Measurements from ENCODE around the gene TASOR.

TASOR gene

GRCh38 chr3:56654460-56654859, 28.6 kb downstream of the TASOR start:
- H2AFZ ChIP-seq (ENCODE audit: low read depth, low read length), result no peak overlapping the region

GRCh38 chr3:56645407-56645806, 37.7 kb downstream of the TASOR start:
- no peak overlapping the region for H3K4ac ChIP-seq (ENCODE audit: low read depth in 1 of 2, low read length in 2 of 2)
- no peak overlapping the region for H2BK15ac ChIP-seq (ENCODE audit: low read depth, poor library complexity, severe bottlenecking)
- H3K36me3 ChIP-seq (ENCODE audit: control insufficient read depth in 1 of 2, insufficient read depth in 2 of 2, low read depth in 1 of 2, low read length in 2 of 2), result peaks cover 9 to 92% of the 10 kb centered on the region in 2 experiments

More at GRCh38 chr3:56654460-56654859, 28.6 kb downstream of the TASOR start:
- Histone ChIP-seq H2BK15ac (ENCODE audit: low read depth, poor library complexity, severe bottlenecking) (no peak overlapping the region), H2BK5ac (ENCODE audit: low read depth, low read length, poor library complexity, severe bottlenecking) (no peak overlapping the region), H3K4me3 (ENCODE audit: insufficient read depth in 1 of 2, low read depth in 1 of 2, low read length in 2 of 2) (no peak overlapping the region), H4K91ac (ENCODE audit: low read length) (no peak overlapping the region), H3K4me1 (ENCODE audit: control insufficient read depth, insufficient read depth, low read depth, low read length) (no peaks in the 10 kb centered on the region), H2BK120ac (ENCODE audit: low read depth, low read length) (no peak overlapping the region), H3K4me2 (ENCODE audit: low read length, poor library complexity, severe bottlenecking) (no peak overlapping the region), H4K8ac (ENCODE audit: low read length) (no peak overlapping the region), H2AK5ac (ENCODE audit: low read length, severe bottlenecking) (no peak overlapping the region), H3K23ac (ENCODE audit: low read length in 2 of 2) (no peak overlapping the region), H3K27me3 (ENCODE audit: control insufficient read depth in 1 of 2, insufficient read depth in 1 of 2, low read length in 2 of 2) (no peaks in the 10 kb centered on the region), H3K18ac (ENCODE audit: low read depth in 1 of 2, low read length in 2 of 2) (no peak overlapping the region), H3K79me1 (replicated peaks; ENCODE audit: low read length, poor library complexity, severe bottlenecking) (peaks cover 15% of the 10 kb centered on the region), H3K4ac (ENCODE audit: low read depth in 1 of 2, low read length in 2 of 2) (no peak overlapping the region), H2BK12ac (ENCODE audit: low read length in 2 of 2) (no peak overlapping the region), H3K36me3 (ENCODE audit: control insufficient read depth in 1 of 2, insufficient read depth in 2 of 2, low read depth in 1 of 2, low read length in 2 of 2) (peaks cover 13 to 82% of the 10 kb centered on the region in 2 experiments), H3K9me3 (ENCODE audit: control insufficient read depth, low read length) (no peaks in the 10 kb centered on the region), H3K27ac (ENCODE audit: low read length, poor library complexity, severe bottlenecking) (no peak overlapping the region), H3K14ac (ENCODE audit: low read length in 2 of 2) (no peak overlapping the region), H3K9ac (ENCODE audit: low read length) (no peak overlapping the region)
- 97% methylated on average over 1 of the region's 1 CpG for WGBS
- DNase-seq, result no peak

GRCh38 chr3:56633602-56634535, 49.2 kb downstream of the TASOR start:
- no peak overlapping the region for H4K91ac ChIP-seq (ENCODE audit: low read length)
- no peak overlapping the region for H2BK15ac ChIP-seq (ENCODE audit: low read depth, poor library complexity, severe bottlenecking)
- DNase-seq, result no peak
- peaks cover 9 to 83% of the 10 kb centered on the region in 2 experiments for H3K36me3 ChIP-seq (ENCODE audit: control insufficient read depth in 1 of 2, insufficient read depth in 2 of 2, low read depth in 1 of 2, low read length in 2 of 2)
- H3K9me3 ChIP-seq (ENCODE audit: control insufficient read depth, low read length), result no peaks in the 10 kb centered on the region
- H3K4me2 ChIP-seq (ENCODE audit: low read length, poor library complexity, severe bottlenecking), result no peak overlapping the region
- no peak overlapping the region for H4K8ac ChIP-seq (ENCODE audit: low read length)
- 92% methylated on average over 3 of the region's 9 CpGs for WGBS
- no peak overlapping the region for H2AFZ ChIP-seq (ENCODE audit: low read depth, low read length)
- no peak overlapping the region for H2BK12ac ChIP-seq (ENCODE audit: low read length in 2 of 2)
- no peak overlapping the region for H3K4me3 ChIP-seq (ENCODE audit: insufficient read depth in 1 of 2, low read depth in 1 of 2, low read length in 2 of 2)
- no peak overlapping the region for H3K9ac ChIP-seq (ENCODE audit: low read length)
- no peak overlapping the region for H3K23ac ChIP-seq (ENCODE audit: low read length in 2 of 2)
- peaks cover 5% of the 10 kb centered on the region for H3K4me1 ChIP-seq (ENCODE audit: control insufficient read depth, insufficient read depth, low read depth, low read length)
- no peaks in the 10 kb centered on the region for H3K27me3 ChIP-seq (ENCODE audit: control insufficient read depth in 1 of 2, insufficient read depth in 1 of 2, low read length in 2 of 2)
- no peak overlapping the region for H3K27ac ChIP-seq (ENCODE audit: low read length, poor library complexity, severe bottlenecking)
- no peak overlapping the region for H3K14ac ChIP-seq (ENCODE audit: low read length in 2 of 2)
- no peak overlapping the region for H2BK120ac ChIP-seq (ENCODE audit: low read depth, low read length)
- H2BK5ac ChIP-seq (ENCODE audit: low read depth, low read length, poor library complexity, severe bottlenecking), result no peak overlapping the region
- no peak overlapping the region for H3K4ac ChIP-seq (ENCODE audit: low read depth in 1 of 2, low read length in 2 of 2)
- H3K18ac ChIP-seq (ENCODE audit: low read depth in 1 of 2, low read length in 2 of 2), result no peak overlapping the region
- peaks cover 14% of the 10 kb centered on the region for H3K79me1 ChIP-seq (replicated peaks; ENCODE audit: low read length, poor library complexity, severe bottlenecking)
- H2AK5ac ChIP-seq (ENCODE audit: low read length, severe bottlenecking), result no peak overlapping the region

More at GRCh38 chr3:56645407-56645806, 37.7 kb downstream of the TASOR start:
- no peaks in the 10 kb centered on the region for H3K4me1 ChIP-seq (ENCODE audit: control insufficient read depth, insufficient read depth, low read depth, low read length)
- no peak overlapping the region for H2BK120ac ChIP-seq (ENCODE audit: low read depth, low read length)
- H4K91ac ChIP-seq (ENCODE audit: low read length), result no peak overlapping the region
- peaks cover 18% of the 10 kb centered on the region for H3K79me1 ChIP-seq (replicated peaks; ENCODE audit: low read length, poor library complexity, severe bottlenecking)
- H3K9ac ChIP-seq (ENCODE audit: low read length), result no peak overlapping the region
- no peak overlapping the region for H4K8ac ChIP-seq (ENCODE audit: low read length)
- no peak overlapping the region for H3K4me3 ChIP-seq (ENCODE audit: insufficient read depth in 1 of 2, low read depth in 1 of 2, low read length in 2 of 2)
- H3K18ac ChIP-seq (ENCODE audit: low read depth in 1 of 2, low read length in 2 of 2), result no peak overlapping the region
- no peaks in the 10 kb centered on the region for H3K27me3 ChIP-seq (ENCODE audit: control insufficient read depth in 1 of 2, insufficient read depth in 1 of 2, low read length in 2 of 2)
- no peak overlapping the region for H2AFZ ChIP-seq (ENCODE audit: low read depth, low read length)
- WGBS, result no CpG with 5 or more reads among the region's 2 CpGs
- H3K23ac ChIP-seq (ENCODE audit: low read length in 2 of 2), result no peak overlapping the region
- no peaks in the 10 kb centered on the region for H3K9me3 ChIP-seq (ENCODE audit: control insufficient read depth, low read length)
- H3K14ac ChIP-seq (ENCODE audit: low read length in 2 of 2), result no peak overlapping the region
- H3K27ac ChIP-seq (ENCODE audit: low read length, poor library complexity, severe bottlenecking), result no peak overlapping the region
- DNase-seq, result no peak
- H3K4me2 ChIP-seq (ENCODE audit: low read length, poor library complexity, severe bottlenecking), result no peak overlapping the region
- no peak overlapping the region for H2BK12ac ChIP-seq (ENCODE audit: low read length in 2 of 2)
- no peak overlapping the region for H2BK5ac ChIP-seq (ENCODE audit: low read depth, low read length, poor library complexity, severe bottlenecking)
- H2AK5ac ChIP-seq (ENCODE audit: low read length, severe bottlenecking), result no peak overlapping the region
